NB4 (cell line): ENCODE results near the gene C1orf232.

Source experiments
- DNase-seq: peaks from one replicate; pipeline ENCODE4 v3.0.0; 2010; ENCODE audit warnings: low read depth
- H3K4me3 ChIP-seq: one replicate; pipeline ENCODE4 v1.5.1; 2011; ENCODE audit warnings: mild to moderate bottlenecking, low read depth, low read length, moderate library complexity
- MYC ChIP-seq: IDR thresholded peaks from 2 replicates; pipeline ENCODE4 v1.6.1; 2011; ENCODE audit warnings: low read depth, low read length
- POLR2A ChIP-seq: IDR thresholded peaks from 2 replicates; pipeline ENCODE4 v1.6.1; 2011; ENCODE audit warnings: mild to moderate bottlenecking; ENCODE audit not compliant: insufficient read length; ENCODE audit errors: extremely low read depth
- TF ChIP-seq, protein P1 (sequence below): IDR thresholded peaks from 2 replicates; pipeline ENCODE4 v1.6.1; 2011; ENCODE audit warnings: low read depth, low read length
- TF ChIP-seq, protein P2 (sequence below): IDR thresholded peaks from one replicate; pipeline ENCODE4 v1.5.1; 2012; ENCODE audit warnings: low read depth, low read length

Gene C1orf232

DNA sequence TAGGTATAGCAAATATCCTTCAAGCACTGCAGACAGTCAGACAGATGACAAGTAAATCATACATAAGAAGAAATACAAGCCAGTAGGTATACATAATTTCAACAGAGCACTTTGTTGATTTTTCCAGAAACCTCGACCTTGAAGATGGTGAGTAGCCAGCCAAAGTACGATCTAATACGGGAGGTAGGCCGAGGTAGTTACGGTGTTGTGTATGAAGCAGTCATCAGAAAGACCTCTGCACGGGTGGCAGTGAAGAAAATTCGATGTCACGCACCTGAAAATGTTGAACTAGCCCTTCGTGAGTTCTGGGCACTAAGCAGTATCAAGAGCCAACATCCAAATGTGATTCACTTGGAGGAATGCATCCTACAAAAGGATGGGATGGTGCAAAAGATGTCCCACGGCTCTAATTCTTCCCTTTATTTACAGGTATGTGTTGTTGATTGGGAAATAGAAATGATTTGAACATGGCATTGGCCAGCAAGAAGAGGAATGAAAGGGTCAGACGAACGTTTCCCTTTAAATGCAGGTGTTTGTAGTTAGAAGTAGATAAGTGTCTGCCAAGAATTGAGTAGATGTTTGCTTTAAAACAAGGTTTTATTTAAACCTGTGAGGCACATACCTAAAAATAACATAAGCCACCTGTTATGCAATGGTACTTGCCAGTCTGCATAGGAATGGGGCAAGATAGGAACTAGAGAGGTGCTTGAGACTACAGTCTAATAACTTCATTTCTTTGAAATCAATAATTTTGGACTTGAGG, 54.4 kb downstream of the C1orf232 start:
- TF ChIP-seq, protein P1, sequence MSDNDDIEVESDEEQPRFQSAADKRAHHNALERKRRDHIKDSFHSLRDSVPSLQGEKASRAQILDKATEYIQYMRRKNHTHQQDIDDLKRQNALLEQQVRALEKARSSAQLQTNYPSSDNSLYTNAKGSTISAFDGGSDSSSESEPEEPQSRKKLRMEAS = no peak
- no peak for TF ChIP-seq MYC
- TF ChIP-seq, protein P2, sequence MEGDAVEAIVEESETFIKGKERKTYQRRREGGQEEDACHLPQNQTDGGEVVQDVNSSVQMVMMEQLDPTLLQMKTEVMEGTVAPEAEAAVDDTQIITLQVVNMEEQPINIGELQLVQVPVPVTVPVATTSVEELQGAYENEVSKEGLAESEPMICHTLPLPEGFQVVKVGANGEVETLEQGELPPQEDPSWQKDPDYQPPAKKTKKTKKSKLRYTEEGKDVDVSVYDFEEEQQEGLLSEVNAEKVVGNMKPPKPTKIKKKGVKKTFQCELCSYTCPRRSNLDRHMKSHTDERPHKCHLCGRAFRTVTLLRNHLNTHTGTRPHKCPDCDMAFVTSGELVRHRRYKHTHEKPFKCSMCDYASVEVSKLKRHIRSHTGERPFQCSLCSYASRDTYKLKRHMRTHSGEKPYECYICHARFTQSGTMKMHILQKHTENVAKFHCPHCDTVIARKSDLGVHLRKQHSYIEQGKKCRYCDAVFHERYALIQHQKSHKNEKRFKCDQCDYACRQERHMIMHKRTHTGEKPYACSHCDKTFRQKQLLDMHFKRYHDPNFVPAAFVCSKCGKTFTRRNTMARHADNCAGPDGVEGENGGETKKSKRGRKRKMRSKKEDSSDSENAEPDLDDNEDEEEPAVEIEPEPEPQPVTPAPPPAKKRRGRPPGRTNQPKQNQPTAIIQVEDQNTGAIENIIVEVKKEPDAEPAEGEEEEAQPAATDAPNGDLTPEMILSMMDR = no peak
- no peak for TF ChIP-seq POLR2A
- no peak overlapping the region for H3K4me3 ChIP-seq
- DNase-seq = no peak
